IPS-18a (cell line): Measurements from ENCODE around the gene MRPS27.

Experiments
- H3K27ac ChIP-seq: one replicate; pipeline ENCODE4 v1.5.1; 2013; ENCODE audit warnings: low read length
- H3K27me3 ChIP-seq: one replicate; pipeline ENCODE4 v1.6.1; 2013; ENCODE audit warnings: mild to moderate bottlenecking, low read length; ENCODE audit not compliant: control insufficient read depth, insufficient read depth
- H3K36me3 ChIP-seq: one replicate; pipeline ENCODE4 v1.6.1; 2013; ENCODE audit warnings: low read depth, low read length; ENCODE audit not compliant: control insufficient read depth
- H3K4me1 ChIP-seq: one replicate; pipeline ENCODE4 v1.6.1; 2013; ENCODE audit warnings: low read depth, low read length; ENCODE audit not compliant: control insufficient read depth
- H3K4me3 ChIP-seq: one replicate; pipeline ENCODE4 v1.5.1; 2013; ENCODE audit warnings: low read length
- H3K9ac ChIP-seq: one replicate; pipeline ENCODE4 v1.6.1; 2013; ENCODE audit warnings: mild to moderate bottlenecking, low read length, moderate library complexity
- H3K9me3 ChIP-seq: one replicate; pipeline ENCODE4 v1.6.1; 2013; ENCODE audit warnings: low read depth, low read length; ENCODE audit not compliant: control insufficient read depth

MRPS27 gene

GRCh38 chr5:72355706-72356299 is 35.8 kb upstream of the MRPS27 start:
- H3K27me3 ChIP-seq = no peaks in the 10 kb centered on the region

GRCh38 chr5:72353046-72353445 is 33.0 kb upstream of the MRPS27 start:
- H3K4me1 ChIP-seq = no peaks in the 10 kb centered on the region
- no peaks in the 10 kb centered on the region for H3K36me3 ChIP-seq
- H3K4me3 ChIP-seq = no peak overlapping the region
- H3K9ac ChIP-seq = no peak overlapping the region
- H3K27ac ChIP-seq = no peak overlapping the region
- H3K27me3 ChIP-seq = no peaks in the 10 kb centered on the region
- H3K9me3 ChIP-seq = no peaks in the 10 kb centered on the region

More at GRCh38 chr5:72355706-72356299, 35.8 kb upstream of the MRPS27 start:
- H3K27ac ChIP-seq = no peak overlapping the region
- no peaks in the 10 kb centered on the region for H3K9me3 ChIP-seq
- H3K4me3 ChIP-seq = no peak overlapping the region
- H3K36me3 ChIP-seq = peaks cover 15% of the 10 kb centered on the region
- no peaks in the 10 kb centered on the region for H3K4me1 ChIP-seq
- no peak overlapping the region for H3K9ac ChIP-seq

- no peaks in the 10 kb centered on the region for H3K27me3 ChIP-seq
- H3K9ac ChIP-seq = no peak overlapping the region
- no peaks in the 10 kb centered on the region for H3K4me1 ChIP-seq
- H3K36me3 ChIP-seq = no peaks in the 10 kb centered on the region
- no peak overlapping the region for H3K4me3 ChIP-seq
- no peaks in the 10 kb centered on the region for H3K9me3 ChIP-seq
- H3K27ac ChIP-seq = no peak overlapping the region
Measured at GRCh38 chr5:72352616-72353015, 32.6 kb upstream of the MRPS27 start.

- Histone ChIP-seq H3K9ac (no peak overlapping the region), H3K27ac (no peak overlapping the region), H3K4me1 (no peaks in the 10 kb centered on the region)
Measured at GRCh38 chr5:72351376-72351775, 31.3 kb upstream of the MRPS27 start.

GRCh38 chr5:72347801-72348308 is 27.8 kb upstream of the MRPS27 start:
- H3K4me1 ChIP-seq = peaks cover 3% of the 10 kb centered on the region
- H3K9me3 ChIP-seq = no peaks in the 10 kb centered on the region
- H3K4me3 ChIP-seq = no peak overlapping the region
- no peak overlapping the region for H3K9ac ChIP-seq
- no peak overlapping the region for H3K27ac ChIP-seq
- H3K36me3 ChIP-seq = peaks cover 10% of the 10 kb centered on the region
- H3K27me3 ChIP-seq = no peaks in the 10 kb centered on the region

More at GRCh38 chr5:72351376-72351775, 31.3 kb upstream of the MRPS27 start:
- Histone ChIP-seq H3K36me3 (no peaks in the 10 kb centered on the region), H3K4me3 (no peak overlapping the region), H3K9me3 (no peaks in the 10 kb centered on the region), H3K27me3 (no peaks in the 10 kb centered on the region)

GRCh38 chr5:72346398-72346797 is 26.4 kb upstream of the MRPS27 start:
- Histone ChIP-seq H3K9ac (no peak overlapping the region), H3K36me3 (peaks cover 14% of the 10 kb centered on the region), H3K4me1 (peaks cover 3% of the 10 kb centered on the region), H3K27me3 (no peaks in the 10 kb centered on the region), H3K4me3 (no peak overlapping the region), H3K9me3 (no peaks in the 10 kb centered on the region), H3K27ac (no peak overlapping the region)

GRCh38 chr5:72338689-72339209 is 18.7 kb upstream of the MRPS27 start:
- H3K27me3 ChIP-seq = no peaks in the 10 kb centered on the region
- H3K9ac ChIP-seq = no peak overlapping the region
- no peaks in the 10 kb centered on the region for H3K9me3 ChIP-seq
- H3K27ac ChIP-seq = no peak overlapping the region
- H3K36me3 ChIP-seq = peaks cover 26% of the 10 kb centered on the region
- H3K4me1 ChIP-seq = no peaks in the 10 kb centered on the region
- no peak overlapping the region for H3K4me3 ChIP-seq

- Histone ChIP-seq H3K36me3 (peaks cover 15% of the 10 kb centered on the region), H3K27ac (no peak overlapping the region), H3K9me3 (no peaks in the 10 kb centered on the region), H3K4me3 (no peak overlapping the region), H3K4me1 (no peaks in the 10 kb centered on the region), H3K9ac (no peak overlapping the region), H3K27me3 (no peaks in the 10 kb centered on the region)
Measured at GRCh38 chr5:72337159-72337558, 17.1 kb upstream of the MRPS27 start.

GRCh38 chr5:72330712-72331111 is 10.7 kb upstream of the MRPS27 start:
- no peak overlapping the region for H3K4me3 ChIP-seq
- H3K27ac ChIP-seq = no peak overlapping the region
- H3K9me3 ChIP-seq = no peaks in the 10 kb centered on the region
- H3K36me3 ChIP-seq = peaks cover 12% of the 10 kb centered on the region
- no peaks in the 10 kb centered on the region for H3K27me3 ChIP-seq
- H3K4me1 ChIP-seq = peaks cover 7% of the 10 kb centered on the region
- H3K9ac ChIP-seq = no peak overlapping the region

- peaks cover 7% of the 10 kb centered on the region for H3K4me1 ChIP-seq
- H3K27ac ChIP-seq = no peak overlapping the region
- H3K4me3 ChIP-seq = no peak overlapping the region
- peaks cover 14% of the 10 kb centered on the region for H3K36me3 ChIP-seq
- no peak overlapping the region for H3K9ac ChIP-seq
- no peaks in the 10 kb centered on the region for H3K27me3 ChIP-seq
- no peaks in the 10 kb centered on the region for H3K9me3 ChIP-seq
Measured at GRCh38 chr5:72328172-72328571, 8.1 kb upstream of the MRPS27 start.

GRCh38 chr5:72326306-72326649 is 6.2 kb upstream of the MRPS27 start:
- H3K9me3 ChIP-seq = no peaks in the 10 kb centered on the region
- H3K36me3 ChIP-seq = peaks cover 12% of the 10 kb centered on the region
- no peak overlapping the region for H3K27ac ChIP-seq
- H3K4me3 ChIP-seq = no peak overlapping the region
- no peaks in the 10 kb centered on the region for H3K27me3 ChIP-seq
- no peak overlapping the region for H3K9ac ChIP-seq
- H3K4me1 ChIP-seq = peaks cover 7% of the 10 kb centered on the region
